H1 (cell line): Measurements from ENCODE around the gene SUPT20HL1. TPM values are rescaled to one million over a fixed set of nuclear protein-coding genes. Genes with fewer than 3 reads are reported as not detected.

ENCODE experiments used
- CTCF ChIA-PET: fragments of 300-600 bp; sonication (Branson Sonifier 250); formaldehyde crosslinking; loops from one replicate; lab custom pipeline; 2021; ENCODE audit not compliant: partially characterized antibody; lab: Charles Lee
- POLR2A ChIA-PET: fragments of 300-600 bp; sonication (Branson Sonifier 250); formaldehyde crosslinking; loops from one replicate; lab custom pipeline; 2021; ENCODE audit warnings: inconsistent platforms; ENCODE audit not compliant: partially characterized antibody; lab: Charles Lee
- DNase-seq, 2 experiments: peaks; one replicate each; pipeline versions ENCODE4 v3.0.0 to v3.0.0-alpha.2; 2010 to 2022; ENCODE audit warnings: low spot score in 2 of 2, low read depth in 1 of 2, mixed read lengths in 1 of 2
- FAIRE-seq: peaks from 2 replicates; lab custom pipeline; 2011; peaks lifted over from hg19 to GRCh38; lab: Jason Lieb, UNC
- H2AFZ ChIP-seq: 2 replicates; pipeline ENCODE4 v1.8.1; 2012; ENCODE audit warnings: low read length, inconsistent platforms
- H2AK5ac ChIP-seq: 2 replicates; pipeline ENCODE4 v1.6.1; 2013; ENCODE audit warnings: low read depth, low read length
- H2BK120ac ChIP-seq: replicated peaks from 2 replicates; pipeline ENCODE3; 2013; ENCODE audit warnings: low read depth, low read length, inconsistent platforms
- H2BK12ac ChIP-seq: 2 replicates; pipeline ENCODE4 v1.6.1; 2013; ENCODE audit warnings: low read depth, low read length
- H2BK15ac ChIP-seq: 2 replicates; pipeline ENCODE4 v1.6.1; 2013; ENCODE audit warnings: low read length
- H2BK20ac ChIP-seq: 2 replicates; pipeline ENCODE4 v1.6.1; 2013; ENCODE audit warnings: low read length
- H2BK5ac ChIP-seq: 2 replicates; pipeline ENCODE4 v1.6.1; 2013; ENCODE audit warnings: low read depth, low read length
- H3K14ac ChIP-seq: 2 replicates; pipeline ENCODE4 v1.6.1; 2013; ENCODE audit warnings: inconsistent platforms; ENCODE audit not compliant: insufficient read length
- H3K18ac ChIP-seq: 2 replicates; pipeline ENCODE4 v1.6.1; 2013; ENCODE audit warnings: low read length; ENCODE audit errors: extremely low read depth
- H3K23ac ChIP-seq: 2 replicates; pipeline ENCODE4 v1.6.1; 2013; ENCODE audit warnings: inconsistent platforms; ENCODE audit not compliant: insufficient read length
- H3K23me2 ChIP-seq: 2 replicates; pipeline ENCODE4 v1.6.1; 2013; ENCODE audit warnings: low read depth, low read length
- H3K27ac ChIP-seq: 2 replicates; pipeline ENCODE4 v1.6.1; 2011; ENCODE audit warnings: low read depth, low read length, inconsistent platforms
- H3K27me3 ChIP-seq, 4 experiments: replicated peaks in 1 of 4; 1 replicate in 1 of 4; 2 replicates in 3 of 4; pipeline versions ENCODE4 v1.6.1 to v1.8.1; 2011 to 2013; ENCODE audit warnings: low read length in 3 of 4, mild to moderate bottlenecking in 3 of 4, inconsistent platforms in 2 of 4, mixed read lengths in 2 of 4, moderate library complexity in 1 of 4; ENCODE audit not compliant: control insufficient read depth in 3 of 4, insufficient read depth in 3 of 4; ENCODE audit errors: extremely low read depth in 1 of 4
- H3K36me3 ChIP-seq, 4 experiments: 2 replicates each; pipeline versions ENCODE4 v1.6.1 to v1.8.1; 2011 to 2013; ENCODE audit warnings: mild to moderate bottlenecking in 4 of 4, low read length in 3 of 4, moderate library complexity in 2 of 4, control low read depth in 1 of 4, inconsistent platforms in 1 of 4; ENCODE audit not compliant: insufficient read depth in 4 of 4, control insufficient read depth in 2 of 4
- H3K4ac ChIP-seq: replicated peaks from 2 replicates; pipeline ENCODE3; 2013; ENCODE audit warnings: low read length, low read depth, mixed read lengths, inconsistent platforms; ENCODE audit not compliant: insufficient read length
- H3K4me1 ChIP-seq, 4 experiments: replicated peaks in 1 of 4; 1 replicate in 1 of 4; 2 replicates in 3 of 4; pipeline versions ENCODE4 v1.6.1 to v1.8.1; 2011 to 2013; ENCODE audit warnings: low read length in 3 of 4, inconsistent platforms in 2 of 4, mixed read lengths in 1 of 4; ENCODE audit not compliant: insufficient read depth in 4 of 4, control insufficient read depth in 3 of 4
- H3K4me2 ChIP-seq, 2 experiments: 2 replicates each; pipeline versions ENCODE4 v1.6.1 to v1.8.1; 2011 to 2013; ENCODE audit warnings: low read depth in 2 of 2, low read length in 2 of 2, control low read depth in 1 of 2, inconsistent platforms in 1 of 2, mild to moderate bottlenecking in 1 of 2; ENCODE audit not compliant: insufficient read depth in 1 of 2
- H3K4me3 ChIP-seq, 4 experiments: fragments of 200-600, 300-600 bp in 1 of 4; sonication (generic), shearing (Covaris generic), sonication (Bioruptor Twin) in 1 of 4; 2 replicates each; pipeline versions ENCODE4 v1.5.1 to v1.8.1; 2011 to 2016; ENCODE audit warnings: low read length in 4 of 4, low read depth in 3 of 4, control low read depth in 2 of 4, inconsistent platforms in 2 of 4, mild to moderate bottlenecking in 2 of 4, mixed read lengths in 1 of 4, moderate library complexity in 1 of 4; ENCODE audit not compliant: insufficient read depth in 2 of 4; ENCODE audit errors: extremely low read depth in 1 of 4
- H3K56ac ChIP-seq: replicated peaks from 2 replicates; pipeline ENCODE3; 2013; ENCODE audit warnings: low read depth, mild to moderate bottlenecking, mixed read lengths, low read length, inconsistent platforms; ENCODE audit not compliant: insufficient read length
- H3K79me1 ChIP-seq: 2 replicates; pipeline ENCODE4 v1.6.1; 2013; ENCODE audit warnings: low read depth, low read length, control low read depth
- H3K79me2 ChIP-seq, 2 experiments: 2 replicates each; pipeline versions ENCODE4 v1.6.1 to v1.8.1; 2012 to 2013; ENCODE audit warnings: low read length in 2 of 2, mild to moderate bottlenecking in 2 of 2, inconsistent platforms in 1 of 2; ENCODE audit not compliant: insufficient read depth in 2 of 2, control insufficient read depth in 1 of 2
- H3K9ac ChIP-seq, 4 experiments: replicated peaks in 1 of 4; 1 replicate in 1 of 4; 2 replicates in 3 of 4; pipeline versions ENCODE4 v1.6.1 to v1.8.1; 2011 to 2013; ENCODE audit warnings: low read depth in 3 of 4, low read length in 3 of 4, control low read depth in 2 of 4, mild to moderate bottlenecking in 2 of 4, moderate library complexity in 2 of 4, inconsistent platforms in 1 of 4; ENCODE audit errors: extremely low read depth in 1 of 4
- H3K9me3 ChIP-seq, 2 experiments: 2 replicates each; pipeline versions ENCODE4 v1.6.1 to v1.8.1; 2012 to 2013; ENCODE audit warnings: mild to moderate bottlenecking in 2 of 2, moderate library complexity in 2 of 2, control low read depth in 1 of 2, inconsistent platforms in 1 of 2, low read depth in 1 of 2, low read length in 1 of 2, mixed read lengths in 1 of 2; ENCODE audit not compliant: insufficient read depth in 2 of 2
- H4K20me1 ChIP-seq, 2 experiments: replicated peaks in 1 of 2; 2 replicates each; pipeline versions ENCODE3 to v1.8.1; 2011 to 2013; ENCODE audit warnings: inconsistent platforms in 2 of 2, low read length in 2 of 2, mild to moderate bottlenecking in 1 of 2; ENCODE audit not compliant: insufficient read depth in 2 of 2, control insufficient read depth in 1 of 2
- H4K5ac ChIP-seq: 2 replicates; pipeline ENCODE4 v1.6.1; 2013; ENCODE audit warnings: low read length, low read depth, mixed read lengths, inconsistent platforms; ENCODE audit not compliant: insufficient read length
- H4K8ac ChIP-seq: 2 replicates; pipeline ENCODE4 v1.8.0; 2013; ENCODE audit warnings: mild to moderate bottlenecking, moderate library complexity, low read length, inconsistent platforms; ENCODE audit not compliant: insufficient read depth; ENCODE audit errors: extremely low read depth
- H4K91ac ChIP-seq: replicated peaks from 2 replicates; pipeline ENCODE3; 2013; ENCODE audit warnings: low read length, mixed read lengths, inconsistent platforms; ENCODE audit not compliant: insufficient read length
- ATF2 ChIP-seq: IDR thresholded peaks from 2 replicates; pipeline ENCODE4 v1.6.1; 2012; ENCODE audit warnings: low read length, inconsistent platforms
- ATF3 ChIP-seq: IDR thresholded peaks from 2 replicates; pipeline ENCODE4 v1.6.1; 2011; ENCODE audit warnings: low read depth, mild to moderate bottlenecking, low read length; ENCODE audit not compliant: insufficient read depth
- BACH1 ChIP-seq: IDR thresholded peaks from 2 replicates; pipeline ENCODE4 v1.6.1; 2012; ENCODE audit warnings: low read length, improper control_type of control experiment
- CBX8 ChIP-seq: fragments of 300-800, 300-1000 bp; sonication (generic); IDR thresholded peaks from 2 replicates; pipeline ENCODE4 v1.7.1; 2016; ENCODE audit warnings: low read depth, low read length, borderline replicate concordance
- E2F6 ChIP-seq: IDR thresholded peaks from 2 replicates; pipeline ENCODE4 v1.6.1; 2012; ENCODE audit warnings: inconsistent platforms
- FOSL1 ChIP-seq: IDR thresholded peaks from 2 replicates; pipeline ENCODE4 v1.6.1; 2011; ENCODE audit warnings: mild to moderate bottlenecking, low read depth, low read length, moderate library complexity; ENCODE audit not compliant: insufficient read depth
- GABPA ChIP-seq: IDR thresholded peaks from 2 replicates; pipeline ENCODE4 v1.6.1; 2011; ENCODE audit warnings: mild to moderate bottlenecking, low read length, moderate library complexity, borderline replicate concordance; ENCODE audit not compliant: insufficient read depth
- NRF1 ChIP-seq: IDR thresholded peaks from 2 replicates; pipeline ENCODE4 v1.6.1; 2011; ENCODE audit warnings: mild to moderate bottlenecking, low read depth, low read length, improper control_type of control experiment
- SP1 ChIP-seq: IDR thresholded peaks from 2 replicates; pipeline ENCODE4 v1.6.1; 2011; ENCODE audit warnings: low read depth, low read length
- SRF ChIP-seq: IDR thresholded peaks from 2 replicates; pipeline ENCODE4 v1.6.1; 2011; ENCODE audit warnings: mild to moderate bottlenecking, low read depth, low read length, moderate library complexity
- WGBS, 2 experiments: shearing (Covaris generic) in 1 of 2; methylation state at CpG; one replicate each; pipeline versions ENCODE4 v1.1.6 to v1.1.7; 2013 to 2015; ENCODE audit warnings: low lambda C conversion rate in 2 of 2, mixed read lengths in 2 of 2, inconsistent platforms in 1 of 2, low coverage in 1 of 2, missing lambda C conversion rate in 1 of 2; ENCODE audit not compliant: insufficient replicate concordance in 2 of 2, insufficient coverage in 1 of 2, insufficient read length in 1 of 2; ENCODE audit errors: extremely low coverage in 1 of 2, missing lambda C conversion rate in 1 of 2; 5-methylcytosine and 5-hydroxymethylcytosine counted together
- polyA plus RNA-seq, 7 experiments: library from polyadenylated mRNA; depleted of rRNA in 3 of 7; stranded (reverse) in 5 of 7; unstranded in 2 of 7; fragments of >200 nt in 5 of 7; fragments of 200-250 nt in 2 of 7; gene quantifications; 1 replicate in 5 of 7; 2 replicates in 1 of 7; 4 replicates in 1 of 7; pipeline versions ENCODE4 v1.2.1 to v1.2.3, GENCODE V29; 2011 to 2013; ENCODE audit warnings: missing spikeins in 2 of 7, mixed read lengths in 2 of 7
- total RNA-seq: library from RNA; stranded (reverse); fragmentation: NEBNext Ultra II Directional; extraction: Animal tissue kit (Norgen Biotek cat#: 25700); gene quantifications from 2 replicates; pipeline ENCODE4 v1.2.1, GENCODE V29; 2021

The SUPT20HL1 gene
- total and polyA plus RNA-seq, 2 of the 8 experiments (the other 6 are each of a cell fraction or from before 2014, with no cell fraction given), result not detected

GRCh38 chrX:24350217-24350616 is 10.2 kb upstream of the SUPT20HL1 start:
- CTCF ChIA-PET, result interaction anchor here (2.3 kb wide), 1 partner anchor 21 kb away, joined by 8 read pairs; no protein-coding TSS in a partner anchor
- H2BK15ac ChIP-seq, result no peak overlapping the region

More at GRCh38 chrX:24350217-24350616, 10.2 kb upstream of the SUPT20HL1 start:
- Histone ChIP-seq H4K20me1 (no peaks in the 10 kb centered on the region), H3K4ac (no peak overlapping the region), H3K23ac (no peak overlapping the region), H2BK20ac (no peak overlapping the region), H3K9ac (no peak overlapping the region), H3K4me2 (no peak overlapping the region), H3K27me3 (no peaks in the 10 kb centered on the region), H4K5ac (no peak overlapping the region), H3K56ac (no peak overlapping the region), H3K79me1 (no peaks in the 10 kb centered on the region), H3K36me3 (no peaks in the 10 kb centered on the region), H3K79me2 (no peaks in the 10 kb centered on the region), H3K23me2 (no peaks in the 10 kb centered on the region), H3K4me3 (no peak overlapping the region), H2BK12ac (no peak overlapping the region), H2BK120ac (no peak overlapping the region), H2AK5ac (no peak overlapping the region), H3K4me1 (no peaks in the 10 kb centered on the region), H3K18ac (no peak overlapping the region), H3K27ac (no peak overlapping the region), H3K9me3 (no peaks in the 10 kb centered on the region), H4K8ac (no peak overlapping the region), H3K14ac (no peak overlapping the region), H4K91ac (no peak overlapping the region), H2BK5ac (no peak overlapping the region), H2AFZ (no peak overlapping the region)
- 90% methylated on average over 1 of the region's 4 CpGs; no CpG with 5 or more reads in 1 of the 2 experiments for WGBS, 2 experiments
- peak; percentile 42 for FAIRE-seq
- no peak for DNase-seq
- no peak for TF ChIP-seq CBX8
- TF ChIP-seq SRF, result no peak
- no peak for TF ChIP-seq E2F6
- no peak for TF ChIP-seq NRF1
- TF ChIP-seq FOSL1, result no peak
- TF ChIP-seq GABPA, result no peak
- TF ChIP-seq ATF3, result no peak
- no peak for TF ChIP-seq ATF2
- TF ChIP-seq BACH1, result no peak
- no peak for TF ChIP-seq SP1
- POLR2A ChIA-PET, result no interaction called here
